ENCODE results near the gene LIN9.
A peak's percentile ranks its signal among the peaks of the same experiment; 100 is the strongest.

The LIN9 gene

DNA sequence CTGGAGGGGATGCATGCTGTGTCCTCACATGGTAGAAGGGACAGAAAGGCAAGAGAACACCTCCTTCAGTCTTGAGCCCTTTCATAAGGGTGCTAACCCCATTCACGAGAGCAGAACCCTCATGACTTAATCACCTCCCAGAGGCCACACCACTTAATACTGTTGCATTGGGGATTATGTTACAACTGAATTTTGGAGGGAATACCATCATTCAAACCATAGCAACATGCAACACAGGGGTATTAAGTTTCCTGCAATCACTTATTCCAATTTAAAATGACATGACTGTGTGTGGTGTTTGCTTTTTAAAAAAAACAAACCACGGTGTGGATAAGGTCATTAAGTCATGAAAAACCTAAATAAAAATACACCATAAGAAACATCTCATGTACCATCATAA lies 3.1 kb upstream of the LIN9 start:
- Histone ChIP-seq H3K4me1 (ENCODE audit: control insufficient read depth, insufficient read depth, low read length) (no peaks in the 10 kb centered on the region), H3K9ac (ENCODE audit: low read depth, low read length) (no peak overlapping the region), H3K4me3 (ENCODE audit: low read depth, low read length) (no peak overlapping the region), H3K36me3 (ENCODE audit: control insufficient read depth, insufficient read depth, low read length) (no peaks in the 10 kb centered on the region), H3K9me3 (ENCODE audit: control insufficient read depth, insufficient read depth, low read length) (no peaks in the 10 kb centered on the region), H3K27me3 (ENCODE audit: control insufficient read depth, insufficient read depth, low read length) (peaks cover 21% of the 10 kb centered on the region)

DNA sequence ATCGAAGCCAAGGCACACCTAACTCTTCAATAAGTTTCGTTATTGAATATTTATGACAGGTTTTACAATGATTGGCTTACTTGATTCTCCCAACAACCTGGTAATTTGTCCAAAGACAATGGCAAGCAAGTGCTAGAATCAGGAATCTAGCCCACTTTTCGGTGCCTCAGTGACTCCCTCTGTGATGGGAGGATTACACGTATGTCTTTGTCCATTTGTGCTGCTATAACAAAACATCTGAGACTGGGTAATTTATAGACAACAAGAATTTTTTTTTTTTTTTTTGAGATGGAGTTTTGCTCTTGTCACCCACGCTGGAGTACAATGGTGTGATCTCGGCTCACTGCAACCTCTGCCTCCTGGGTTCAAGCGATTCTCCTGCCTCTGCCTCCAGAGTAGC lies 2.4 kb upstream of the LIN9 start:
- Histone ChIP-seq H3K27me3 (ENCODE audit: control insufficient read depth, insufficient read depth, low read length) (peaks cover 21% of the 10 kb centered on the region), H3K9ac (ENCODE audit: low read depth, low read length) (no peak overlapping the region), H3K4me3 (ENCODE audit: low read depth, low read length) (no peak overlapping the region), H3K9me3 (ENCODE audit: control insufficient read depth, insufficient read depth, low read length) (no peaks in the 10 kb centered on the region), H3K36me3 (ENCODE audit: control insufficient read depth, insufficient read depth, low read length) (no peaks in the 10 kb centered on the region), H3K4me1 (ENCODE audit: control insufficient read depth, insufficient read depth, low read length) (no peaks in the 10 kb centered on the region)

DNA sequence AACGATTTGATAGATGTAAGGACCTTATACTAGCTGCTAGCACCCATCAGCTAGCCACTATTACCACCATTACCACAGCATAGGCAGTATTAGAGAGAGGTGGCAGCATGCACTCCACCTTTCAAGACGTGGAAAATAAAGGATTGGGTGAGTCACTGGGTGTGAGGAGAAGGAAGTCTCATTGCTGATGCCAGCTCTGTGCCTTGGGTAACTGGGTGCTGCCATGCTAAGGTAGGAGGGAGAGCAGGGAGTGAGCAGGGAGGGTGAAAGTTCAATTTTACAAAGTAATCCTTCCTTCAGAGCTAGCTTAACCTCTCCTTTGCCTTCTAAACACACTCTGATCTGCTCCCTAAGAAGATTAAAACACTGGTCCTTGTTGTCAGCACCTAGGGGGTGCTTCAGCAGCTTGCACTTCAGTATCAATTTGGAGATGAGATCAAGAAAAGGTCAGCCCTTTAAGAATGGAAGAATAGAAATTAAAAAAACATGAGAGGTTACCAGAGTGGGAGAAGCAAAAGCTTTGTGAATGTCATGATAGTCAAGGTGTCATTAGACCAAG lies 1.8 kb upstream of the LIN9 start:
- Histone ChIP-seq H3K36me3 (ENCODE audit: control insufficient read depth, insufficient read depth, low read length) (no peaks in the 10 kb centered on the region), H3K27me3 (ENCODE audit: control insufficient read depth, insufficient read depth, low read length) (peaks cover 21% of the 10 kb centered on the region), H3K4me1 (ENCODE audit: control insufficient read depth, insufficient read depth, low read length) (no peaks in the 10 kb centered on the region), H3K9me3 (ENCODE audit: control insufficient read depth, insufficient read depth, low read length) (no peaks in the 10 kb centered on the region), H3K4me3 (ENCODE audit: low read depth, low read length) (no peak overlapping the region), H3K9ac (ENCODE audit: low read depth, low read length) (no peak overlapping the region)

DNA sequence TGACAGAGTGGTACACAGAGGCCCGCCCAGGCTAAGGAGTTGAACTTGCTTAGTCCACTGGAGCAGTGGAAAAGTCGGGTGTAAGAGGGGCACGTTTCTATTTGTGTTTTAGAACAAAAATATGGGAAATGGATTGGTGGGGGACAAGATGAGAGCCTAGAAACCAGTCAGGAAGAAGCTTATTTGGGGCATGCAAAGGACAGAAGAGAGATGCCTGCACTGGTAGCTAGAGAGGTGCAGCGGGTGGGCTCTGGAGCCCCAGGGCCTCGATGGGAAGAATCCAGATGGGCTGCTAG lies 1.2 kb upstream of the LIN9 start:
- no peaks in the 10 kb centered on the region for H3K36me3 ChIP-seq (ENCODE audit: control insufficient read depth, insufficient read depth, low read length)
- H3K9me3 ChIP-seq (ENCODE audit: control insufficient read depth, insufficient read depth, low read length), result no peaks in the 10 kb centered on the region
- no peak overlapping the region for H3K9ac ChIP-seq (ENCODE audit: low read depth, low read length)
- H3K27me3 ChIP-seq (ENCODE audit: control insufficient read depth, insufficient read depth, low read length), result peaks cover 21% of the 10 kb centered on the region
- peak overlapping the region; percentile 93 for H3K4me3 ChIP-seq (ENCODE audit: low read depth, low read length)
- H3K4me1 ChIP-seq (ENCODE audit: control insufficient read depth, insufficient read depth, low read length), result no peaks in the 10 kb centered on the region

DNA sequence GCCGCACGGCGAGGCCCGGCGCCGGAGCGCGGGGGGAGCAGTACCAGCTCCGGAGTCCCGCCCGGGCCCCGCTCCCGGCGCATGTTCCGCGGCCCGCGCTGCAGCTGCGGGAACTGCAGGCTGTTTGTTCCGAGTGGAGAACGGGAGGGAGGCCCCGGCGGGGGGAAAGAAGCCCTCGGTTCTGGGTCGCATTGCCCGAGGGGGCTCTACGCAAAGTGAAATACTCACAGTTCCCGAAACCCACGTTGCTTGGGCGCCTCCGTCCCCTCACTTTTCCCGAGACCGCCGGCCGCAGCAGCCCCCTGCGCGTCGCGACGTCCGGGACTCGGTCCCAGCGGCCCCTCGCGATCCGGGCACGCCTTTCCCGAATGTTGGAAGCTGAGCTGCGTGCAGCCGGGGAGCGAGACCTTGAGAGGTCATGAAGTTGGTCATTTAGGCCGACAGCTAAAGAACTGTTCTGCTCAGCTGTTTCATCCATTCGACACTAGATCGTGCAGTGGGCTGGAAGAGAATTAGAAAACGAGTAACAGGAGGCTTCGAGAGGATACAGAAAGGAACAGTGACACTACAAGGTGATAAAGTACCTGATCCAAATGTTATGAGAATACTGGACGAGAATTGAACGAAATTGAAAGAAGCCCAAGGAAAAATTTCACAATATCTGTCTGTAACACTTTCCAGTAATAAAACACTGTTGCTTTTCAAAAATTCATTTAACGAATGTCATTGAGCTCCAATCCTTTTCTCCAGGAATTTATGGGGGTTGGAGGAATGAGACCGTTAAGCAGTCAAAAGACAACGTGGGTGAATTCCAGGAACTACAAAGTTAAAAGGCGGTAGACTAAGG lies 657 bp upstream of the LIN9 start:
- Histone ChIP-seq H3K9ac (ENCODE audit: low read depth, low read length) (peak overlapping the region; percentile 81), H3K36me3 (ENCODE audit: control insufficient read depth, insufficient read depth, low read length) (no peaks in the 10 kb centered on the region), H3K9me3 (ENCODE audit: control insufficient read depth, insufficient read depth, low read length) (no peaks in the 10 kb centered on the region), H3K4me3 (ENCODE audit: low read depth, low read length) (peak overlapping the region; percentile 93), H3K4me1 (ENCODE audit: control insufficient read depth, insufficient read depth, low read length) (no peaks in the 10 kb centered on the region), H3K27me3 (ENCODE audit: control insufficient read depth, insufficient read depth, low read length) (peaks cover 21% of the 10 kb centered on the region)

DNA sequence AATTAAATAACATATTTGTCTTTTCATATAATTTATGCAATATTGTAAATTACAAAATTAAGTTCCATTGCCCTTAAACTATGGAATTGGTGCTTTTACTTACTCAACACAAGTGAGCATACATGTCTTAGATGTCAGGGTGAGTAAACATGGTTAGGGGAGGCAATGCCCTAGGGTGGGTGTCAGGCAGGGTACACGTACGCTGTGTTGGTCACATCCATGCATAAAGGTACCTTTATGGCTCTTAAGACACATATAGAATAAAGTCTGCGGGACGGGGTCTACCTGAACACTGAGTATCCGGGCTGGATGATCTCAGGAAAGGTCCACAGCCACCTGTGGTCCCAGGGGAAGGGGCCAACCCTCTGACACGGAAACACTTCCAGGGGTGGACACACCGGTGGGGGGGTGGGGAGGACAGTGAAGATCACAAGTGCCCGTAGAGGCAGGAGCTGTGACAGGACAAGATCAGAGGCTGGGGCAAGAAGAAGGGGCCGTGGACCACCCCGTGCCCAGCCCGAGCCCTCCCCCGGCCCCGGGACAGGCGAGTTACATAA lies 720 bp downstream of the LIN9 start:
- peaks cover 21% of the 10 kb centered on the region for H3K27me3 ChIP-seq (ENCODE audit: control insufficient read depth, insufficient read depth, low read length)
- no peaks in the 10 kb centered on the region for H3K4me1 ChIP-seq (ENCODE audit: control insufficient read depth, insufficient read depth, low read length)
- peak overlapping the region; percentile 93 for H3K4me3 ChIP-seq (ENCODE audit: low read depth, low read length)
- H3K9me3 ChIP-seq (ENCODE audit: control insufficient read depth, insufficient read depth, low read length), result no peaks in the 10 kb centered on the region
- peak overlapping the region; percentile 91 for H3K9ac ChIP-seq (ENCODE audit: low read depth, low read length)
- H3K36me3 ChIP-seq (ENCODE audit: control insufficient read depth, insufficient read depth, low read length), result no peaks in the 10 kb centered on the region

DNA sequence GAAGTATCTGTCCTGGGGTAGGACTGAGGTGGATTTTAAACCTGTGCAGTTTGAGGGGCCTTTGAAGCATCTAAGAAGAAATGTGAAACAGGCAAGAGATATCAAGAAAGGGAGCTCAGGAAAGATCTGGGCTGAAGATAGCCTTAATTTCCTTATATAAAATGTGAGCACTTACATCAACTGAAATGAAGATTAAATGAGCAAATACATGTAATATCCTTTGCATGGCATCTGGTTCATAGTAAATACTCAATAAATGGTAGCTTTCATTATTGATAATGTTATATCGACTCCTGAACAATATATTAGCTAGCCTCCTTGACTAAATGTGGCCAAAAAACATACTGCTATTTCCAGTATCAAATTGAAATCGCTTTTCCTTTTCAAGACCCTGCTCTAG lies 2.5 kb downstream of the LIN9 start:
- Histone ChIP-seq H3K36me3 (ENCODE audit: control insufficient read depth, insufficient read depth, low read length) (no peaks in the 10 kb centered on the region), H3K4me3 (ENCODE audit: low read depth, low read length) (no peak overlapping the region), H3K9me3 (ENCODE audit: control insufficient read depth, insufficient read depth, low read length) (no peaks in the 10 kb centered on the region), H3K9ac (ENCODE audit: low read depth, low read length) (no peak overlapping the region), H3K27me3 (ENCODE audit: control insufficient read depth, insufficient read depth, low read length) (peaks cover 17% of the 10 kb centered on the region), H3K4me1 (ENCODE audit: control insufficient read depth, insufficient read depth, low read length) (no peaks in the 10 kb centered on the region)

DNA sequence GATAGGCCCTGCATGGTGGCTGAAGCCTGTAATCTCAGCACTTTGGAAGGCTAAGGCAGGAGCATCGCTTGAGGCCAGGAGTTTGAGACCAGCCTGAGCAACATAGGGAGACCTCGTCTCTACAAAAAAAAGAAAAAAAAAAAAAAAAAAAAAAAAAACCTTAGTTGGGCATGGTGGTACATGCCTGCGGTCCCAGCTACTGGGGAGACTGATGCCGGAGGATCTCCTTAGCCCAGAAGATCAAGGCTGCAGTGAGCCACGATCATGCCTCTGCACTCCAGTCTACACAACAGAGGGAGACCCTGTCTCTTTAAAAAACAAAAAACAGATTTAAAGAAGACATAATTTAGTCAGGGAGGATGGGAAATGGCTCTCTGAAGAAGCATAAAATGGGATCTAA lies 3.8 kb downstream of the LIN9 start:
- peaks cover 5% of the 10 kb centered on the region for H3K27me3 ChIP-seq (ENCODE audit: control insufficient read depth, insufficient read depth, low read length)
- H3K9me3 ChIP-seq (ENCODE audit: control insufficient read depth, insufficient read depth, low read length), result no peaks in the 10 kb centered on the region
- no peak overlapping the region for H3K4me3 ChIP-seq (ENCODE audit: low read depth, low read length)
- H3K36me3 ChIP-seq (ENCODE audit: control insufficient read depth, insufficient read depth, low read length), result peaks cover under 1% of the 10 kb centered on the region
- no peaks in the 10 kb centered on the region for H3K4me1 ChIP-seq (ENCODE audit: control insufficient read depth, insufficient read depth, low read length)
- peak overlapping the region; percentile 26 for H3K9ac ChIP-seq (ENCODE audit: low read depth, low read length)

DNA sequence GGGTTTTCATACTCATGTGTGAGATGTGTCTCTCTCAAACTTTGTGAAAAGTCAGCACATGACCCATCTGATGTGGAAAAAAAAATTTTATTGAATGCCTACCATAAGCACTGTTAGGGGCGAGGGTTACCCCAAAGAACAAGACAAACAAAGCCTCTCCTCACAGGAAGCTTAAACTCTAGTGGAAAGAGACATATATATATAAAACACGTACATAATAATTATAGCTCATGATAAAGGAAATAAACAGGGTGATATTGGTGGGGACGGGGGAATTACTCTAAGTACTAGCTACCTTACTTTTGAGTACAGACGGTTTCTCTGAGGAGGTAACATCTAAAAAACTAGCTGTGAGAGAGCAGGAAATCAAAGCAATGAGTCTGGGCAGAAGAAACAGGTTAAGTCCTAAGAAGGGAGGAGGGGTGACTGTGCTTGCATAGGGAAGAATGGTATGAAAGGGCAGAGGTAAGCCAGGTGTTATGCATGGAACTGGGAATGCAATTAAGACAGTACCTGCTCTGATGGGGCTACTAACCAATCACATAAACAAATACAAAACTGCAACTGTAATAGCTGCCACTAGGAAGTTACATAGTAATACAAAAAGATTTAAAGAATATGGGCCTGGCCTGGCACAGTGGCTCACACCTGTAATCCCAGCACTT lies 4.5 kb downstream of the LIN9 start:
- Histone ChIP-seq H3K36me3 (ENCODE audit: control insufficient read depth, insufficient read depth, low read length) (peaks cover 3% of the 10 kb centered on the region), H3K4me3 (ENCODE audit: low read depth, low read length) (no peak overlapping the region), H3K27me3 (ENCODE audit: control insufficient read depth, insufficient read depth, low read length) (no peaks in the 10 kb centered on the region), H3K9me3 (ENCODE audit: control insufficient read depth, insufficient read depth, low read length) (no peaks in the 10 kb centered on the region), H3K9ac (ENCODE audit: low read depth, low read length) (no peak overlapping the region), H3K4me1 (ENCODE audit: control insufficient read depth, insufficient read depth, low read length) (no peaks in the 10 kb centered on the region)

DNA sequence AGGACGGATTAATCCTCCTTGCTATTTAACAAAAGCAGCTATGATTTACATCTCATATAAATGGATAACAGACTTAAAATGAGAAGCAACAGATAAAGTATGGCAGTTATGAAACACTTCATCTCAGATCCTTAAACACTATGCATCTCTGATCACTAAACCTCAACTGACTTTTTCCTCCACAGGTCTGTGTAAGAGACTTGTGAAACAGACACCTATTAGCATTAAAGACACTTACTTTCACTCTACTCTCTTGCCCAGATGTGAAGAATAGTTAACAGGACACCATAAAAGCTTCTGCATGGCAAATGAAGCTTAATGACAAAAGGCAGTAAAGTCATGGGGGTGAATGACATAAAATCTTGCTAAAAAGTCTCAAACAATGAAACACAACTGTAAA lies 6.2 kb downstream of the LIN9 start:
- H3K36me3 ChIP-seq (ENCODE audit: control insufficient read depth, insufficient read depth, low read length), result peaks cover 8% of the 10 kb centered on the region
- no peak overlapping the region for H3K4me3 ChIP-seq (ENCODE audit: low read depth, low read length)
- H3K27me3 ChIP-seq (ENCODE audit: control insufficient read depth, insufficient read depth, low read length), result no peaks in the 10 kb centered on the region
- H3K4me1 ChIP-seq (ENCODE audit: control insufficient read depth, insufficient read depth, low read length), result no peaks in the 10 kb centered on the region
- H3K9me3 ChIP-seq (ENCODE audit: control insufficient read depth, insufficient read depth, low read length), result no peaks in the 10 kb centered on the region
- no peak overlapping the region for H3K9ac ChIP-seq (ENCODE audit: low read depth, low read length)

DNA sequence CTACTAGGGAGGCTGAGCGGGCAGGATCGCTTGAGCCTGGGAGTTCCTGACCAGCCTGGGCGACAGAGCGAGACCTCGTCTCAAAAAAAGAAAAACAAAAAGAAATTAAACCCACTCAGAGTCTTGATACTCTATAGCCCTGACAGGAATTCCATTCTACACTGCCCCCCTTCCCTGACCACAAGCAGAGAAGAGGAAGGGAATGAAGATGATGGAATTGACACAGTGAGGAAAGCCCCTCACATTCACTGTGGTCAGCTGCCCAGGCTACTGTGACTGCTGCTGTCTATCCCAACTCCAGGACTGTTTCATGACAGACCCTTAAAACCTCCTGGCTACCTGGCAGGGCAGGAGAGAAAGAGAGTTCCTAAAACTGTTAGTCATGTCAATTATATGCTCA lies 12.1 kb downstream of the LIN9 start:
- Histone ChIP-seq H3K9me3 (ENCODE audit: control insufficient read depth, insufficient read depth, low read length) (no peaks in the 10 kb centered on the region), H3K36me3 (ENCODE audit: control insufficient read depth, insufficient read depth, low read length) (peaks cover 10% of the 10 kb centered on the region), H3K9ac (ENCODE audit: low read depth, low read length) (no peak overlapping the region), H3K4me1 (ENCODE audit: control insufficient read depth, insufficient read depth, low read length) (no peaks in the 10 kb centered on the region), H3K27me3 (ENCODE audit: control insufficient read depth, insufficient read depth, low read length) (no peaks in the 10 kb centered on the region), H3K4me3 (ENCODE audit: low read depth, low read length) (no peak overlapping the region)

DNA sequence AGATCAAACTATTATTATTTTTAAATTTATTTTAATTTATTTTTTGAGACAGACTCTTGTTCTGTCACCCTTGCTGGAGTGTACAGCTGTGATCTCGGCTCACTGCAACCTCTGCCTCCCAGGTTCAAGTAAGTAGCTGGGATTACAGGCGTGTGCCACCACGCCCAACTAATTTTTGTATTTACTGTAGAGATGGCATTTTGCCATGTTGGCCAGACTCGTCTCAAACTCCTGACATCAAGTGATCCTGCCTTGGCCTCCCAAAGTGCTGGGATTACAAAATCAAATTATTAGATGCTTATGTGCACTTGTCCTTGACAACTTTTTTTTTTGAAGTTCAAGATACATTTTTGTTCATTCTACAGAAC lies 15.4 kb downstream of the LIN9 start:
- H3K27me3 ChIP-seq (ENCODE audit: control insufficient read depth, insufficient read depth, low read length), result no peaks in the 10 kb centered on the region
- H3K9ac ChIP-seq (ENCODE audit: low read depth, low read length), result no peak overlapping the region
- H3K4me3 ChIP-seq (ENCODE audit: low read depth, low read length), result no peak overlapping the region
- H3K36me3 ChIP-seq (ENCODE audit: control insufficient read depth, insufficient read depth, low read length), result peaks cover 9% of the 10 kb centered on the region
- H3K9me3 ChIP-seq (ENCODE audit: control insufficient read depth, insufficient read depth, low read length), result no peaks in the 10 kb centered on the region
- no peaks in the 10 kb centered on the region for H3K4me1 ChIP-seq (ENCODE audit: control insufficient read depth, insufficient read depth, low read length)

Measured in iPS-15b (cell line).